ENCODE results near the gene APCS.
A peak's percentile ranks its signal among the peaks of the same experiment; 100 is the strongest.

The APCS gene

DNA sequence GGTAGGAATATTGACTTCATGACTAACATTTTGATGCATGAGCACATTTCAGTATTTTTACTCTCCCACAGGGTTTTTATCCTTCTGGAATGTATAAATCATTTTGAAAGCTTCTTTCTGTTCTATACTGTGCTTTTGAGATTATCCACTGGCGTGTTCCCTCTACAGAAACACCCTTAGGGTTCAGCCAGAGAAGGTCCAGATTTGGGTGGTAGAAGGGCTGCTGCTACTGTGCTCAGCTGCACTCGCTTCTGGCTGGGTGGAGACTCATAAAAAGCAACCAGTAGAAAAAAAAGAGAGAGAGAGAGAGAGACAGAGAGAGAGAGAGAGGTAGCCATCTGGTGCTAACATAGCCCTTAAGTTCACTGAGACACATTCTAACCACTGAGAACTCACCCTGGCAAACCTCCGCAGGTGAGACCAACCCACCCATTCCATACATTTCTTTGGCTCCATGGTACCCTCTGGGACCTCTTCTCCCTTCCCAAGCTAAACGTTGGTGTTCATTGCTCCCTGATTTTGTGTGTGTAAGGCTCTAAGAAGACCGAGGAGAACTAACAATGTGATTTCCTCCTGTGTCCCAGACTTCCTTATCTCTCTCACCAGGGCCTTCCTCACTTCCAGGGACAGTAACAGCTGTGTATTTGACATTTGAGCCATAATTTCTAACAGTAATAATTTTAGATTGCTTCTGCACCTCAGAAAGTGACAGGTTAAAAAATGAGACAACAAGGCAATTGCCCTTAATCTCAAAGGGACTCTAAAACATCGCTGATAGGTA, 7.2 kb downstream of the APCS start:
- Histone ChIP-seq H3K27me3 (ENCODE audit: insufficient read depth, low read depth) (no peaks in the 10 kb centered on the region), H2AFZ (ENCODE audit: low read depth) (no peak overlapping the region), H3K4me1 (ENCODE audit: low read depth, poor library complexity, severe bottlenecking) (no peaks in the 10 kb centered on the region), H3K79me2 (ENCODE audit: insufficient read depth, low read depth) (no peaks in the 10 kb centered on the region), H3K4me3 (IDR thresholded peaks at IDR 0.05; ENCODE audit: insufficient read depth, low read depth, low read length) (no peak overlapping the region), H3K27ac (no peak overlapping the region), H4K20me1 (ENCODE audit: insufficient read depth) (no peaks in the 10 kb centered on the region), H3K4me2 (no peak overlapping the region), H3K9ac (no peak overlapping the region), H3K36me3 (ENCODE audit: insufficient read depth) (no peaks in the 10 kb centered on the region)
- TF ChIP-seq, protein P1, sequence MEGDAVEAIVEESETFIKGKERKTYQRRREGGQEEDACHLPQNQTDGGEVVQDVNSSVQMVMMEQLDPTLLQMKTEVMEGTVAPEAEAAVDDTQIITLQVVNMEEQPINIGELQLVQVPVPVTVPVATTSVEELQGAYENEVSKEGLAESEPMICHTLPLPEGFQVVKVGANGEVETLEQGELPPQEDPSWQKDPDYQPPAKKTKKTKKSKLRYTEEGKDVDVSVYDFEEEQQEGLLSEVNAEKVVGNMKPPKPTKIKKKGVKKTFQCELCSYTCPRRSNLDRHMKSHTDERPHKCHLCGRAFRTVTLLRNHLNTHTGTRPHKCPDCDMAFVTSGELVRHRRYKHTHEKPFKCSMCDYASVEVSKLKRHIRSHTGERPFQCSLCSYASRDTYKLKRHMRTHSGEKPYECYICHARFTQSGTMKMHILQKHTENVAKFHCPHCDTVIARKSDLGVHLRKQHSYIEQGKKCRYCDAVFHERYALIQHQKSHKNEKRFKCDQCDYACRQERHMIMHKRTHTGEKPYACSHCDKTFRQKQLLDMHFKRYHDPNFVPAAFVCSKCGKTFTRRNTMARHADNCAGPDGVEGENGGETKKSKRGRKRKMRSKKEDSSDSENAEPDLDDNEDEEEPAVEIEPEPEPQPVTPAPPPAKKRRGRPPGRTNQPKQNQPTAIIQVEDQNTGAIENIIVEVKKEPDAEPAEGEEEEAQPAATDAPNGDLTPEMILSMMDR (conservative IDR thresholded peaks at IDR 0.05; ENCODE audit: low read depth, low read length): no peak

DNA sequence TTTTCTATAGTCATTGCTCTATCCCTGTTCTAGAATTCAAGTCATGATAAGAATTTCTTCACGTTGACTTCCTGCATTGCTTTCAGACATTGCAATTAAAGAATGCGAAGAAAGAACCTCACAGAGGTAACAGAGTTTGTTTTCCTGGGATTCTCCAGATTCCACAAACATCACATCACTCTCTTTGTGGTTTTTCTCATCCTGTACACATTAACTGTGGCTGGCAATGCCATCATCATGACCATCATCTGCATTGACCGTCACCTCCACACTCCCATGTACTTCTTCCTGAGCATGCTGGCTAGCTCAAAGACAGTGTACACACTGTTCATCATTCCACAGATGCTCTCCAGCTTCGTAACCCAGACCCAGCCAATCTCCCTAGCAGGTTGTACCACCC, 10.6 kb downstream of the APCS start:
- Histone ChIP-seq H3K36me3 (ENCODE audit: insufficient read depth) (no peaks in the 10 kb centered on the region), H3K4me3 (IDR thresholded peaks at IDR 0.05; ENCODE audit: insufficient read depth, low read depth, low read length) (no peak overlapping the region), H3K4me1 (ENCODE audit: low read depth, poor library complexity, severe bottlenecking) (no peaks in the 10 kb centered on the region), H3K4me2 (no peak overlapping the region), H3K27me3 (ENCODE audit: insufficient read depth, low read depth) (no peaks in the 10 kb centered on the region), H2AFZ (ENCODE audit: low read depth) (no peak overlapping the region), H4K20me1 (ENCODE audit: insufficient read depth) (no peaks in the 10 kb centered on the region), H3K79me2 (ENCODE audit: insufficient read depth, low read depth) (no peaks in the 10 kb centered on the region), H3K9ac (no peak overlapping the region), H3K27ac (no peak overlapping the region)
- TF ChIP-seq, protein P1 (conservative IDR thresholded peaks at IDR 0.05; ENCODE audit: low read depth, low read length): no peak

DNA sequence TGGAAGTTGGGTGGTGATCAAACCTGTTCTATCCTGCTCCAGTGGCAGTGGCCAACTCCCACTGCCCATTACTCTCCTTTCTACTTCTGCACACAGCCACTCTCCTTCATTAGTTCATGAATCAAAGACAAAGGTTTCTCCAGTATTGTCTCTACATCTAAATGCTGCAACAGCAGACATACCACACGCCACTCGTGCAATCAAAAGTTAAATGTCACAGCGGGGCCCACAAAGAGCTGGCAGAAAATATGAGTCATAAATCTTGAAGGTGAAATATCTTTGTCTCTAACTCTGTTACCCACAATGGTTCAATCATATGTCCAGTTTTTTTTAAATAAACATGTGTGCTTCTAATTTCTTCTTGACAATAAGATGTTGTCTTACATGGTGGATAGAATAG, 13.3 kb downstream of the APCS start:
- Histone ChIP-seq H2AFZ (ENCODE audit: low read depth) (no peak overlapping the region), H3K4me1 (ENCODE audit: low read depth, poor library complexity, severe bottlenecking) (no peaks in the 10 kb centered on the region), H3K4me3 (IDR thresholded peaks at IDR 0.05; ENCODE audit: insufficient read depth, low read depth, low read length) (peak overlapping the region; percentile 31), H3K79me2 (ENCODE audit: insufficient read depth, low read depth) (no peaks in the 10 kb centered on the region), H4K20me1 (ENCODE audit: insufficient read depth) (no peaks in the 10 kb centered on the region), H3K9ac (no peak overlapping the region), H3K4me2 (no peak overlapping the region), H3K27ac (no peak overlapping the region), H3K36me3 (ENCODE audit: insufficient read depth) (no peaks in the 10 kb centered on the region), H3K27me3 (ENCODE audit: insufficient read depth, low read depth) (no peaks in the 10 kb centered on the region)
- TF ChIP-seq, protein P1 (conservative IDR thresholded peaks at IDR 0.05; ENCODE audit: low read depth, low read length): no peak

DNA sequence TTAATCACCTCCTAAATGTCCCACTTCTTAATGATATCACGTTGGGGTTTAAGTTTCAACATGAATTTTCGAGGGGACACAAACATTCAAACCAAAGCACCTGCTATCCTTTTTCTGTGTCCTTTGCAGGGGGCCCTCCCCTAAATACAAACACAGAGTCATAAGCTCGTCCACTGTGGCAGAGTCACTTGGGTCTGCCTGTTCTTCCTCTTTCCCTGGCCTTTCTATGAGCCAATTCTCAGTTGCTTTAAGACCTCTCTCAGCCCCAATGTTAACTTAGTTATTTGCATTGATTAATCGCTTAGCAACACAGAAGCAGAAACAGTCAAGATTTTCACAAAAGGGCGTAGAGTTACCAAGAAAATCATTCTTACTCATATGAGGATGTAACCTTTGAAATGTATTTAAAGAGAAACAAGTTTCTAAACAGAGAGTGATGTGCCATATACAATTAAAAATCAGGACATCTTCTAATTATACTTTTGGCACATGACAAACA, 14.9 kb downstream of the APCS start:
- no peaks in the 10 kb centered on the region for H3K4me1 ChIP-seq (ENCODE audit: low read depth, poor library complexity, severe bottlenecking)
- H3K27me3 ChIP-seq (ENCODE audit: insufficient read depth, low read depth): no peaks in the 10 kb centered on the region
- H3K4me2 ChIP-seq: no peak overlapping the region
- TF ChIP-seq, protein P1 (conservative IDR thresholded peaks at IDR 0.05; ENCODE audit: low read depth, low read length): no peak
- H2AFZ ChIP-seq (ENCODE audit: low read depth): no peak overlapping the region
- no peak overlapping the region for H3K4me3 ChIP-seq (IDR thresholded peaks at IDR 0.05; ENCODE audit: insufficient read depth, low read depth, low read length)
- H4K20me1 ChIP-seq (ENCODE audit: insufficient read depth): no peaks in the 10 kb centered on the region
- H3K79me2 ChIP-seq (ENCODE audit: insufficient read depth, low read depth): no peaks in the 10 kb centered on the region
- no peak overlapping the region for H3K27ac ChIP-seq
- H3K9ac ChIP-seq: no peak overlapping the region
- H3K36me3 ChIP-seq (ENCODE audit: insufficient read depth): no peaks in the 10 kb centered on the region
